ENCODE measurements around the gene NECTIN1.

DNA sequence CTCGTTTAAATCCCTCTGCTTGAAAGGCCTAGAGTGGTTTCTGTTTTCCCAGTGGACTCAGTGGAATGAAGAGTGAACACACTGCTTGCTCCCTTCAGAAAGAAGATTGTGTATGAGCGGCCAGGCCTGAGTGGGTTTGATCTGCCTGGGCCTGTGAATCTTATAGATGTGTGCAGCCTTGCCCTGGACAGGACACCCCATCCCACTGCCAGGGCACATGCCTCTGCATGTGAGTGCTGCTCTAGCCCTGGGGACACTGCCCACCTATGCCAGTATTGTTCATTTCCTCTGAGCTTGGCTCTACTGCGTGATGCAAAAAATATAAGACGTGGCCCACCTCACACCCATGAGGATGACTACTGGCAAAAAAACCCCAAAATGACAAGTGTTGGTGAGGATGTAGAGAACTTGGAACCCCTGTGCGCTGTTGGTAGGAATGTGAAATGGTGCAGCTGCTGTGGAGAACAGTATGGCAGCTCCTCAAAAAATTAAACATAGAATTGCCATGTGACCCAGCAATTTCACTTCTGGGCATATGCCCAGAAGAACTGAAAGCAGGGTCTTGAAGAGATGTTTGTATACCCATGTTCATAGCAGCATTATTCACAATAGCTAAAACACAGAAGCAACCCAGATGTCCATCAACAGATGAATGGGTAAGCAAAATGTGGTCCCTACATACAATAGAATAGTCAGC lies 27.3 kb upstream of the NECTIN1 start:
- TF ChIP-seq, protein P1, sequence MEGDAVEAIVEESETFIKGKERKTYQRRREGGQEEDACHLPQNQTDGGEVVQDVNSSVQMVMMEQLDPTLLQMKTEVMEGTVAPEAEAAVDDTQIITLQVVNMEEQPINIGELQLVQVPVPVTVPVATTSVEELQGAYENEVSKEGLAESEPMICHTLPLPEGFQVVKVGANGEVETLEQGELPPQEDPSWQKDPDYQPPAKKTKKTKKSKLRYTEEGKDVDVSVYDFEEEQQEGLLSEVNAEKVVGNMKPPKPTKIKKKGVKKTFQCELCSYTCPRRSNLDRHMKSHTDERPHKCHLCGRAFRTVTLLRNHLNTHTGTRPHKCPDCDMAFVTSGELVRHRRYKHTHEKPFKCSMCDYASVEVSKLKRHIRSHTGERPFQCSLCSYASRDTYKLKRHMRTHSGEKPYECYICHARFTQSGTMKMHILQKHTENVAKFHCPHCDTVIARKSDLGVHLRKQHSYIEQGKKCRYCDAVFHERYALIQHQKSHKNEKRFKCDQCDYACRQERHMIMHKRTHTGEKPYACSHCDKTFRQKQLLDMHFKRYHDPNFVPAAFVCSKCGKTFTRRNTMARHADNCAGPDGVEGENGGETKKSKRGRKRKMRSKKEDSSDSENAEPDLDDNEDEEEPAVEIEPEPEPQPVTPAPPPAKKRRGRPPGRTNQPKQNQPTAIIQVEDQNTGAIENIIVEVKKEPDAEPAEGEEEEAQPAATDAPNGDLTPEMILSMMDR (IDR thresholded peaks at IDR 0.05; ENCODE audit: insufficient read depth, low read length) = no peak
- TF ChIP-seq POLR2AphosphoS5 (IDR thresholded peaks at IDR 0.05; ENCODE audit: low read depth) = no peak
- TF ChIP-seq, protein P2, sequence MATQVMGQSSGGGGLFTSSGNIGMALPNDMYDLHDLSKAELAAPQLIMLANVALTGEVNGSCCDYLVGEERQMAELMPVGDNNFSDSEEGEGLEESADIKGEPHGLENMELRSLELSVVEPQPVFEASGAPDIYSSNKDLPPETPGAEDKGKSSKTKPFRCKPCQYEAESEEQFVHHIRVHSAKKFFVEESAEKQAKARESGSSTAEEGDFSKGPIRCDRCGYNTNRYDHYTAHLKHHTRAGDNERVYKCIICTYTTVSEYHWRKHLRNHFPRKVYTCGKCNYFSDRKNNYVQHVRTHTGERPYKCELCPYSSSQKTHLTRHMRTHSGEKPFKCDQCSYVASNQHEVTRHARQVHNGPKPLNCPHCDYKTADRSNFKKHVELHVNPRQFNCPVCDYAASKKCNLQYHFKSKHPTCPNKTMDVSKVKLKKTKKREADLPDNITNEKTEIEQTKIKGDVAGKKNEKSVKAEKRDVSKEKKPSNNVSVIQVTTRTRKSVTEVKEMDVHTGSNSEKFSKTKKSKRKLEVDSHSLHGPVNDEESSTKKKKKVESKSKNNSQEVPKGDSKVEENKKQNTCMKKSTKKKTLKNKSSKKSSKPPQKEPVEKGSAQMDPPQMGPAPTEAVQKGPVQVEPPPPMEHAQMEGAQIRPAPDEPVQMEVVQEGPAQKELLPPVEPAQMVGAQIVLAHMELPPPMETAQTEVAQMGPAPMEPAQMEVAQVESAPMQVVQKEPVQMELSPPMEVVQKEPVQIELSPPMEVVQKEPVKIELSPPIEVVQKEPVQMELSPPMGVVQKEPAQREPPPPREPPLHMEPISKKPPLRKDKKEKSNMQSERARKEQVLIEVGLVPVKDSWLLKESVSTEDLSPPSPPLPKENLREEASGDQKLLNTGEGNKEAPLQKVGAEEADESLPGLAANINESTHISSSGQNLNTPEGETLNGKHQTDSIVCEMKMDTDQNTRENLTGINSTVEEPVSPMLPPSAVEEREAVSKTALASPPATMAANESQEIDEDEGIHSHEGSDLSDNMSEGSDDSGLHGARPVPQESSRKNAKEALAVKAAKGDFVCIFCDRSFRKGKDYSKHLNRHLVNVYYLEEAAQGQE (IDR thresholded peaks at IDR 0.05; ENCODE audit: insufficient replicate concordance, low read depth) = no peak
